Kidney tubule cell (primary cell): ENCODE results near the gene BTBD10.
"Not testable (repeated sequence)": the region's sequence is repeated elsewhere in the genome, so short reads cannot be mapped to it uniquely, and the experiment has no call there.

ENCODE experiments used
- DNase-seq: peaks from one replicate; pipeline ENCODE4 v3.0.0-alpha.2; 2018; ENCODE audit warnings: low spot score

Gene BTBD10

DNA sequence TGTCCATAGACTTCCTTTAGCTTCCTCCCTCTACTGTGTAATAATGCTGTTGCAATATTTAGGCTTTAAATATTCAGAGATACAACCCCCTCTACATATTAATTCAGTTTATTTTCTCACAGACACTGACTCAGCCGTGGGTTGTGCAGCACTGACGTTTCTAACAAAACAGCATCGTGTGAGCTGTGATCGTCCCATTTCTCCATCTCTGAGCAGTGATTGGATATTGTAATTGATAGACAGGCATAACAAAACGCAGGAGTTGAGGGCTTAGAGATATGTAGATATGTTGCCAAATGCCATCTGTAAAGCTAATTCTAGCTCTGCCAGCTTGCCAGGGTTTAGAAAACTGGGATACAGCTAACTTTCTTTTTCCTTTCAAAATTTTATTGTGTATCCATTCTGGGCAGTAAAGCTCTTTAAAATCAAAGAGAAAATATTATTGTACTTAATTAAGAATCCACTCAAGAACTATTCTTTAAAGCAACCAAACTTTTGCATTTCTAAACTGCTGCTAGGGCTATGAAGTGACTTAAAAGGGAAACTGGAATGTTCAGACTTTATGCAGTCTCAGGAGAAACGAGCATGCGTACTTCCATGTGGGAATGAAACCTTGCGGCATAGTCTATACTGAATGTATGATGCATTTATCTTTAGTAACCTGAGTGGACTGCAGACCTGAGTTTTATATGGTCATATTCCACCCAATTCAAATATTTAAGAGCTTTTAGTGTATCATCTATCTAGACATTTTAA, 22.7 kb downstream of the BTBD10 start:
- peak; percentile 81 for DNase-seq

- no peak for DNase-seq
These were observed 24.7 kb downstream of the BTBD10 start for GRCh38 chr11:13438291-13438690.

GRCh38 chr11:13436836-13437235, 26.2 kb downstream of the BTBD10 start:
- DNase-seq, result not testable (repeated sequence)

GRCh38 chr11:13434247-13435205, 28.5 kb downstream of the BTBD10 start:
- peak; percentile 91 for DNase-seq

DNA sequence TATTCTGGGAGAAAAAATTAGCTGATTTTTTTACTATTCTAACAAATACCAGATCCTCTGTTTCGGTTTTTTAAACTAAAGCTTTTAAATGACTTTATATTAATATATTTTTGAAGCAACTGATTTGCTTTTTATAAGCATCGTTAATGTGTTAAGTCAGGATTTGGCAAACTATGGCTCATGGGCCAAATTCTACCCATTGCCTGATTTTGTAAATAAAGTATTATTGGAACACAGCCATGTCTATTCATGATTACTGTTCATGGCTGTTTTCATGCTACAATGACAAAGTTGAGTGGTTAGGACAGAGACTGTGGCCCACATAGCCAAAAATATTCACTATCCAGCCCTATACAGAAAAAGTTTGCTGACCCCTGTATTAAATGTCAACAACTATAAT, 29.6 kb downstream of the BTBD10 start:
- DNase-seq, result no peak

- DNase-seq, result peak; percentile 90
These were observed 33.2 kb downstream of the BTBD10 start for GRCh38 chr11:13429836-13430235.

- DNase-seq, result no peak
These were observed 33.7 kb downstream of the BTBD10 start for GRCh38 chr11:13429288-13429687.

DNA sequence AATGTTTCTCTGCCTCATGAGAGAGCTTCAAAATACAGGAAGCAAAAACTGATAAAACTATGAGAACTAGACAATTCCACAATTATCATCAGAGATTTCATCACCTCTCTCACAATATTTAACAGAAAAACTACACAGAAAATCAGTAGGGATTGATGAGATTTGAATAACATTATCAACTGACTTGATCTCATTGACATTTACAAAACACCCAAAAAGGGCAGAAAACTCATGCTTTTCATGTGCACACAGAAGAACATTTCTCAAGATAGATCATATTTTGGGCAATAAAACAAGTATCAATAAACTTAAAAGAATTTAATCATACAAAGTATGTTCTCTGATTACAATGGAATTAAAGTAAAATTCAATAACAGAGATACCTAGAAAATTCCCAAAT, 35.6 kb downstream of the BTBD10 start:
- DNase-seq, result no peak

DNA sequence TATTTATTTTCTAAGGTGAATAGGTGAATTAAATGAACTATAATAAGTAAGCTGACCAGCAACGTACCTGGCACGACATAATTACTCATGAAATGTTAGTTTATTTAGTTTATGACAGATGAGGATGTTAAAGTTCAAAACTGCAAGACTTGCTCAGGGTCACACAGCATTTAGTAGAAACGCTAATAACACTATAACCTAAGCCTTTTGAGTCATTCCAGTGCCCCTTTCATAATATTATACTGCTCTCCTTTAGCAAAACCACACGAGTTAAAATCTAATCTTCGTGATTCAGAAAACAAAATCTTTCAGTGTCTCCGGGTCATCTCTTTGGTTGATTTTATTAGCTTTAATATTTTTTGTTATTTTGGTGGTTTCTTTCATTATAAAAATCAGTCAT, 39.6 kb downstream of the BTBD10 start:
- peak; percentile 52 for DNase-seq

DNA sequence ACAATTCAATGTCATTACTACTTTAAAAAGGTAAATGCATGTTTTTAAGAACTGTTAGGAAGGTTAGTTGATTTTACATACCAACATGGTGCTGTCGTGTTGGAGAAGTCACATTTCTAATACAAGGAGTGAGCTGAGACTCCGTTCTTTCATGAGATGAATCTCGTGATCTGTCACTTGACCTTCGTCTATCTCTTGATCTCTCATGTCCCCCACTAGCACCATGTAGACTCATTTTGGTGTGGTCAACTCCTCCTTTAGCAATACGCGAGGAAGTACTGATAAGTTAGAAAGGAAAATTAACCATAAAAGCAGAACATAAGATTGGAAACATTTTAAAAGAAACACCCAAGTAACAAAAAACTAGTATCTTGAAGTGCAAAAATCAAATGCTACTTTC, 41.5 kb downstream of the BTBD10 start:
- no peak for DNase-seq

DNA sequence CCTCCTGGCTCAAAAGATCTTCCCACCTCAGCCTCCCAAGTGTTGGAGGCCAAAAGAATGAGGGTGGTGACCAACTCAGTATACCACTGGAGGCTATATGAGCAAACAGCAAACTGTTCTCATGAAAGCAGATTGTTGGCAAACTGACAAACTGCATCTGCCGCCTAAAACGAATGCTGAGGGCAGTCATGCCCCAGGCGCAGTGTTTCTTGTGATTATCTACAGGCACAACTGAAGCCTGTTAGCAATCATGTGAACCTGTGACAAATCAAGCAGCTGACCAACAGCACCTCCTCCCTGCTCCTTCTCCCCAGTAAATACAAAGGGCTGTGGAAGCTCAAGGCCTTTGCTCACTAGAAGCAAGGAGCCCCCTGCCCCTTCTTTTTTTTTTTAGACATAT, 47.8 kb downstream of the BTBD10 start:
- no peak for DNase-seq

GRCh38 chr11:13405220-13405619, 57.8 kb downstream of the BTBD10 start:
- no peak for DNase-seq

DNA sequence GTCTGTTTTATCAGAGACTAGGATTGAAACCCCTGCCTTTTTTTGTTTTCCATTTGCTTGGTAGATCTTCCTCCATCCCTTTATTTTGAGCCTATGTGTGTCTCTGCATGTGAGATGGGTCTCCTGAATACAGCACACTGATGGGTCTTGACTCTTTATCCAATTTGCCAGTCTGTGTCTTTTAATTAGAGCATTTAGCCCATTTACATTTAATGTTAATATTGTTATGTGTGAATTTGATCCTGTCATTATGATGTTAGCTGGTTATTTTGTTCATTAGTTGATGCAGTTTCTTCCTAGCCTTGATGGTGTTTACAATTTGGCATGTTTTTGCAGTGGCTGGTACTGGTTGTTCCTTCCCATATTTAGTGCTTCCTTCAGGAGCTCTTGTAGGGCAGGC, 64.7 kb downstream of the BTBD10 start:
- DNase-seq, result not testable (repeated sequence)

- DNase-seq, result no peak
These were observed 71.8 kb downstream of the BTBD10 start for GRCh38 chr11:13391217-13391616.

- DNase-seq, result no peak
These were observed 74.3 kb downstream of the BTBD10 start for GRCh38 chr11:13388741-13389140.

DNA sequence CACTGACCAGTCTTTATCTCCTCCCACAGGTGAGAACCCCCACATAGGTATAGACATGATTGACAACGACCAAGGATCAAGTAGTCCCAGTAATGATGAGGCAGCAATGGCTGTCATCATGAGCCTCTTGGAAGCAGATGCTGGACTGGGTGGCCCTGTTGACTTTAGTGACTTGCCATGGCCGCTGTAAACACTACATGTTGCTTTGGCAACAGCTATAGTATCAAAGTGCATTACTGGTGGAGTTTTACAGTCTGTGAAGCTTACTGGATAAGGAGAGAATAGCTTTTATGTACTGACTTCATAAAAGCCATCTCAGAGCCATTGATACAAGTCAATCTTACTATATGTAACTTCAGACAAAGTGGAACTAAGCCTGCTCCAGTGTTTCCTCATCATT, 76.5 kb downstream of the BTBD10 start:
- DNase-seq, result no peak

GRCh38 chr11:13384908-13385640, 77.9 kb downstream of the BTBD10 start:
- peak; percentile 58 for DNase-seq

GRCh38 chr11:13382751-13383150, 80.3 kb downstream of the BTBD10 start:
- no peak for DNase-seq

GRCh38 chr11:13380731-13381130, 82.3 kb downstream of the BTBD10 start:
- DNase-seq, result no peak

- no peak for DNase-seq
These were observed 84.7 kb downstream of the BTBD10 start for GRCh38 chr11:13378316-13378715.

- DNase-seq, result no peak
These were observed 86.2 kb downstream of the BTBD10 start for GRCh38 chr11:13376838-13377237.

- DNase-seq, result no peak
These were observed 86.6 kb downstream of the BTBD10 start for GRCh38 chr11:13376402-13376801.
